ENCODE measurements around the gene KCNJ5. TPM values are rescaled to one million over a fixed set of nuclear protein-coding genes. Genes with fewer than 3 reads are reported as not detected.
"Not testable (repeated sequence)": the region's sequence is repeated elsewhere in the genome, so short reads cannot be mapped to it uniquely, and the experiment has no call there.

The KCNJ5 gene
- total RNA-seq, 1 donor from 2014 or later, result 0.65 TPM

DNA sequence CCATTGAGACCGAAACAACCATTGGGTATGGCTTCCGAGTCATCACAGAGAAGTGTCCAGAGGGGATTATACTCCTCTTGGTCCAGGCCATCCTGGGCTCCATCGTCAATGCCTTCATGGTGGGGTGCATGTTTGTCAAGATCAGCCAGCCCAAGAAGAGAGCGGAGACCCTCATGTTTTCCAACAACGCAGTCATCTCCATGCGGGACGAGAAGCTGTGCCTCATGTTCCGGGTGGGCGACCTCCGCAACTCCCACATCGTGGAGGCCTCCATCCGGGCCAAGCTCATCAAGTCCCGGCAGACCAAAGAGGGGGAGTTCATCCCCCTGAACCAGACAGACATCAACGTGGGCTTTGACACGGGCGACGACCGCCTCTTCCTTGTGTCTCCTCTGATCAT is 20.5 kb downstream of the KCNJ5 start:
- no peak for DNase-seq (ENCODE audit: low read depth)

DNA sequence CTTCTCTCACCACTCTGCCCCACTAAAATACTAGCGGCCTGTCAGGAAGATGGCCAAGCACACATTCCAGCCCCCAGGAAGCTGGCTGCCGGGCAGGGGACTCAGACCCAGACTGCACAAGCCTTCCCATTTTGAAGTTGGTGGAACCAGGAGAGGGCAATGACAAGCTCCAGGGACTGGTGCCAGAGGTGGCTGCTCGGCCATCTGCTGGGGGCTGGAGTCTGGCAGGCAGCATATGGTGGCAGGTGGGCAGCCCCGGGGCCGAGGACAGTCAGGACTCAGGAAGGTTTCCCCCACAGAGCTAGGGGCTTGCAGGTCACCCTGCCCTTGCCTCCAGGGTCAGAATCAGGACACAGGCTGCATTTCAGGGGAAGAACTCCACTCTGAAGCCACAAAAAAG is 22.6 kb downstream of the KCNJ5 start:
- DNase-seq (ENCODE audit: low read depth), result no peak

DNA sequence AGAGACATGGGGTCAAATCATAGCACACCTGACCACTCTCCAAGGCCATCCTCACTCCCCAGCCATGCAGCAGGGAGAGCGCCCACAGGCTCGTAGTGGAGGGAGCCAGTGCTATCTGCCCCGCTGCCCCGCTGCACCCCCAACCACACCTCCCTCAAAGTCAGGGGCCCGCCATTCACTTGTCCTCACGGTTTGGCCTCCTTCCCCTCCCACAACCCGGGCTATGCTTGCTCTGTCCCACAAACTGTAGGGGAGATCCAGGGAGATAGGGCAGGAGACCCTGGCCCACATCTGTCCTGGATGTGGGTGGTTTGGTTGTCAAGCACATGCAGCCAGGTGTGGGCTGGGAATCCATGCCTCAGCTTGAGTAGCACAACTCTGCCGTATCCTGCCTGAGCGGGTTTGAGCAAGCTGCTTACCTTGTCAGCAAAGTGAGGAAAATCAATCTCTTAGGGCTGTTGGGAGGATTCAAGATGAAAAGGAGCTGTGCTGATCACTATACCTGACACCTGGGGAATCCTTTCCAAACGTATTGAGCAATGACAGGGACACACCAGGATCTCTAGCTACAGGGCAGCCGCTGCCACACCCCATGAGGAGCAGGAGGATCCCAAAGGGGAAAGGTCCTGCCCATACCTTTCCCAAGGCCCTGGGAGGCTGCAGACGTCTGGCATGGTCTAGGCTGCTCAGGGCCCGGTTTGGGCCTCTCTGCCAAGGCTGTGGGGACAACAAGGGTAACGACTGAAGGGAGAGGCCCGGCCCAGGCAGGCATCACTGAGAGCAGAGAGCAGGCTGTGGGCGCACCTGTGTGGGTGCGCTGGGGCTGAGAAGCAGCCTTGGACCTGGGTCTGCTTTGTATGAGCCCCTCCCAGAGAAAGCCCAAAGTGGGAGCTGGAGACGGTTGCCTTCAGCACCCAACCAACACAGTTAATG is 23.3 kb downstream of the KCNJ5 start:
- no peak for DNase-seq (ENCODE audit: low read depth)

DNA sequence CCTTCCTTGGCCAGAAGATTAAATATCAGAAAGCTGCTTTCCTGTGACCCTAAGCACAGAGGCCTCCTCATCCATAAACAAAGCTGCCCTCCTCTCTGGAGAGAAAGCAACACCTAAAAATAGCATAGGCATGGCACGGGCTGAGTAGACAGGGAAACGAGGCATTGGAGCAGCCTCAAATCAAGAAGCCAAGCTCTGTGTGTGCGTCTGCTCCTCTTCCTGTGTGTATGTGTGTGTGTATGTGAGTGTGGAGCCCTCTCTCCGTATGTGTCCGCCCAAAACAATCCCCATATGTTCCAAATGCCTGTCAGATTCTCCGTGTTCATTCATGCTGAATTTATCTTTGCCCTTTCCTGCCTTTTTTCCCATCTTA is 24.0 kb downstream of the KCNJ5 start:
- no peak for DNase-seq (ENCODE audit: low read depth)

DNA sequence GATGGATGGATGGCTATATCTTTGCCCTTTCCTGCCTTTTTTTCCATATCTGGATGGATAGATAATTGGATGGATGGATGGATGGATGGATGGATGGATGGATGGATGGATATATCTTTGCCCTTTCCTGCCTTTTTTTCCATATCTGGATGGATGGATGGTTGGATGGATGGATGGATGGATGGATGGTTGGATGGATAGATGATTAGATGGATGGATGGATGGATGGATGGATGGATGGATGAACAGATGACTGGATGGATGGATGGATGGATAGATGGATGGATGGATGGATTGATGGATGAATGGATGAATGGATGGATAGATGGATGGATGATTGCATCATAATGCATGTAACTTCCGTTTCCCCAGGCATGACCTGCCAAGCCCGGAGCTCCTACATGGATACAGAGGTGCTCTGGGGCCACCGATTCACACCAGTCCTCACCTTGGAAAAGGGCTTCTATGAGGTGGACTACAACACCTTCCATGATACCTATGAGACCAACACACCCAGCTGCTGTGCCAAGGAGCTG is 24.9 kb downstream of the KCNJ5 start:
- DNase-seq (ENCODE audit: low read depth), result no peak

DNA sequence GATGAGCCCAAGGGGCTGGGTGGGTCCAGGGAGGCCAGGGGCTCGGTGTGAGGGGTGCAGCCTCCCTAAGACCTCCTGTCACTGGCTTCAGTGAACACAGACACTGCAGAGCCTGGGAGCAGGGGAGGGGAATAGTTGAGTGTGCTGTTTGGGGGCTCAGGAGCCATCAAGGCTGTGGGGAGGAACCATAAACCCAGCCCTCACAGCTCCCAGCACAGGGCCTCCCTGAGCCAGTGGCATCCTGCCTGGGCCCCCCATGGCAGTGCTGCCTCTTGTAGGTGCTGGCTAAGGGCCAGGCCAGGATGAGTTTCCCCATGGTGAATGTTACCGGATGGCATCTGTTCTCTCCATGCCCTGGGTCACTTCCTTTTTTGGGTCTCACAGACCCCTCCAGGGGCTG is 25.5 kb downstream of the KCNJ5 start:
- no peak for DNase-seq (ENCODE audit: low read depth)

DNA sequence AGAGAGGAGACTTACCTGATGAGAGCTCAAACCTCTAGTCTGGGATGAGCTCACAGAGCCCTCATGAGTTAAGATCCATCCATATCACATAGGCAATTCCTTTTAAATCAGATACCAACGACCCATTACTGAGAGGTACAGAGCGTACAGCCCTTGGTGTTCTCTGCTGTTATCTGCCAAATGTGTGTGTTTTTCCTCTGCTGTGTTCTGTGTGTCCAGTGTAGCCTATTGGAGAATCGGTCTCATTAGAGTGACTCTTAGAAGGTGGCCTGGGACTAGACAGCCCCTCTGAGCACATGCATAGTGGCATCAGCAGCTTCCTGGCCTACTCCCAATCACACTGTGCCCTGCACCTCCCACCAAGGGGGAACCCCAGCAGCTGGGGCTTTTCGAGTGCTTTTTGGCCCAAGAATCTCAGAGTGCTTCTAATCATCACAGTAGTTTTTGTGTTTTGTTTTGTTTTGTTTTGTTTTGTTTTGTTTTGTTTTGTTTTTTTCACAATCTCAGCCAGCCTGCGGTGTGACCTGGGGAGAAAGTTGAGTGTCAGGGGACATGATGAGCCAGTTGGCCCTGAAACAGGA is 26.1 kb downstream of the KCNJ5 start:
- no peak for DNase-seq (ENCODE audit: low read depth)

DNA sequence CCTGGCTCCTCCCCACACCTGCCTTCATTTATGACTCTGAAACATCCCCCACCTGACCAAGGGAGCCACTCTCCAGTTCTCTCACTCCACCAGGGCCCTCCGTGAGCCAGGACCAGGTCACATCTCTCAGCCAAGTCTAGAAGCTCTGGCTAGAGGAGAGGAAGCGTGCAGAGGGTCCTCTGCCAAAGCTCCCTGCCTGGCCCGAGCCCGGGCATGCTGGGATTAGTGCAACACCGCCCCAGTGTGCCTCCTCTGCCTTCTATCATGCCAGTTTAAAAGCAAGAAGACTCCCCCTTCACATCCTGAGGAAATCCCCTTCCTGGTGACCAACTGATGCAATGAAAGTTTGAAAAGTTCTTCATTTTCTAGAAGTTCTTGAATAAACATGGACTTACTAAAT is 28.1 kb downstream of the KCNJ5 start:
- no peak for DNase-seq (ENCODE audit: low read depth)

DNA sequence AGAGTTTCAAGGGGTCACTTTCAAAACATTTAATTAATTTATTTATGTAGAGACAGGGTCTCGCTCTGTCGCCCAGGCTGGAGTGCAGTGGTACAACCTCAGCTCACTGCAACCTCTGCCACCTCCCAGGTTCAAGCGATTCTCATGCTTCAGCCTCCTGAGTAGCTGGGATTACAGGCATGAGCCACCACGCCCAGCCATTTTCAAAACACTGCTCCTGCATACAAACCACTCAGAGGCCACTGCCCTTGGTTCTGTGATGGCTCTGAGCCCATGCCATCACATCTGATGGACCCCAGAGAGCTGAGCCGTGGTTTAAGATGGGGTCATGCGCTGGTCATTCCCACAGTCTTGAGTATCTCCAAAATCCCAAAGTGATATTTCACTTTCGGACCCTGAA is 28.5 kb downstream of the KCNJ5 start:
- not testable (repeated sequence) for DNase-seq (ENCODE audit: low read depth)

DNA sequence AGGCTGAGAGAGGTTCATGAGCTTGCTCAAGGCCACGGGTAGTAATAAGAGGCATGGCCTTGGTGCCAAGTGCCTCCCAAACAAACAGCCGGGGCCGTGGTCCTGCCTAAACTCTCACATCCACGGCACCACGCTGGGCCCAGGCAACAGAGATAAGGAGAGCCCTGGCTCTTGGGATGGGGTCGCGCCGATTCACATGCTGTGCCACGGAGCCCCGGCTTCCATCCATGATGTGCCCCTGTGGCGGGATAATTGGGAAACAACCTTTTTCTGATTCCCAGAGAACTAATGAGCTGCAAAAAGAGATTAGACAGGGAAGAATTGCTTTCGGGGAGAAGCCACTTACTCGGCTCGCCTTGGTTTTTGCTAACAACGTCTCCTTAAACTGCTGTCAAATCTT is 29.5 kb downstream of the KCNJ5 start:
- DNase-seq (ENCODE audit: low read depth), result no peak

DNA sequence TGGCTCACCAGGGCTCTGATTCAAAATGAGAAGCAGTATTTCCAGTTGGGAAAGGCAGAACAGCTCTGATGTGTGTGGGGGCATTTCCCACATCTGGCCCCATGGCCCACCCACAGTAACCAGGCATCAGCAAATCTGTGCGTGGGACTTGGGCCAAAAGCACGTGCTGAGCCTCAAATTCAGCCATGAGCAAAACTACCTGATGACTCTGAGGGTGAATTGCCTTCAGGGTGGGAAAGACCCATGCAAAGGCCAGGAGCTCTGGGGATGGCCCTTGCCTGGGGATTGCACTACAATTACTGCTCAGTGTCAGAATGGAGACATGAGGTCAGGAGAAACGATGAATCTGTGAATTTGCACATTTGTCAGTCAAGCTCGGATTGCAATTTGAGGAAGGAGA is 30.6 kb downstream of the KCNJ5 start:
- DNase-seq (ENCODE audit: low read depth), result no peak

DNA sequence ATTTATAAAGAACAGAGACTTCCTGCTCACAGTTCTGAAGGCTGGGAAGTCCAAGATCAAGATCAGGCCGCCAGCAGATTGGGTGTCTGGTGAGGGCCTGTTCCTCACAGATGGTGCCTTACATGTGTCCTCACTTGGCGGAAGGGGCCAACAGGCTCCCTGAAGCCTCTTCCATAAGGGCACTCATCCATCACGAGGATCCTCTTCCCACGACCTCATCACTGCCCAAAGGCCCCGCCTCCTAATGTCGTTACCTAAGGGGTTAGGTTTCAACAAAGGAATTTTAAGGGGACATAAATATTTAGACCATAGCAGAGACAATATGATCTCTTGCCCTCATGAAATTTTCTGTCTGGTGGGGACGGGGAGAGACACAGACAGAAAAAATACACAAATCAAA is 32.9 kb downstream of the KCNJ5 start:
- no peak for DNase-seq (ENCODE audit: low read depth)

DNA sequence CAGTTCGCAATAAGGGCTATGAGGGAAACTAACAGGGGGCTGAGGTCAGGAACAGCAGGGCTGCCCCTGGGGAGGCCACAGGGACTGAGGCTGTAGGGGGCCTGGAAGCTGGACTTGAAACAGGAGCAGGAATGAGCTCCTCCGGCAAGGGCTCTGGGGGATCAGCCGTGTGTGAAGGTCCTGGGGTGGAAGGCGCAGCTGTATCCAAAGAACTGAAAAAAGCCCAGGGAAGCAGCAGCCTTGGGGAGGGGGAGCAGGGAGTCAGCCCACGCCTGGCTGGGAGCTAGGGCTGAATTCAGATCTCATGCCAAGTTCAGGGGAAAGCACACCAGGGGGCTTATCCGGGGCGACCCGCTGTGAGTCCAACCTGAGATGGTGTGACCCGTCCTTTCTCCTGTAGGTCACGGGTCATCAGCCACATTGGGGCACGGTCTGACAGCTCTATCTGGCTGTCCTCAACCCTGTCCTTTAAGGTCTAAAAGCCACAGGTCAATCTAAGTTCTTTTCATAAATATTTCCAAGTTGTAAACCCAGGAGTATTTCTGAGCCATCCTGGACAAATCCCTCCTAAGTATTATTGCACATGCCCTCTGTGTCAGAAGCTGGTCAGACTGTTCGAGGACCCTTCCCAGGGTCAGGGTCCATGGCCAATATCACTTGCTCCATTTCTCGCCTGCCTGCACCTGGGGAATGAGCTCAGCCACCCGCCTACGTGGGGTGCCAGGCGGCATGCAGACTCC is 33.5 kb downstream of the KCNJ5 start:
- no peak for DNase-seq (ENCODE audit: low read depth)

DNA sequence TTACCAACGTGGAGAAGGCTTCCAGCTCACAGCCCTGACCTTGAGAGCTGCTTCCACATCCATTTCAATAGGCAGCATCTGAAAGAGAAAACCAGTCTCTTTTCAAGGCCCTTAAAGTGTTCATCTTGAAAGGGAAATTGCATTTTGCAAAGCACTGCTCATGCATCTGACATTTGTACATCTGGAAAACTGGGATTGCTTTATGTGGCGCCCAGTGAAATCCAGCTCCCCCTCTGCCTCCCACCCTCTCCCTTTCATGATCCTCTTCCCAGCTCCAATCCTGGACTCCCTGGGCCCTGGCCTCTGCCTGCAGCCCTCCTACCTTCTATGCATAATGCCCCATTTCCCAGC is 34.1 kb downstream of the KCNJ5 start:
- no peak for DNase-seq (ENCODE audit: low read depth)

DNA sequence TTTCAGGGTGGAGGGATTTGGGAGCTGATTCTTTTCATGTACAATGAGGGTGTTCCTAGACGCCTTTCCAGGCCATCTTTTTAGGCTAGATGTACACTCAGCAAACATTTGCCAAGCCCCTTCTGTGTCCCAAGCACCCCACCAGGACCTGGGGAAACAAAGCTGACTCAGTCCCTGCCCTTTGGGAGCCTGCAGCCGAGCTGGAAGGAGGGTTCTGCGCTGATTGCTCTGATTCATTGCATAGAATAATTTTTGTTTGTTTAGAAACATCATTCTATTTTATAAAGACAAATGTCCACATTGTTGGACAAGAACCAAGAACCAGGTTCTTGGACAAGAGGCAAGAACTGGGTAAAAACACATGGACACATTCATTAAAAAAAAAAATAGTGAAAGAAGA is 34.8 kb downstream of the KCNJ5 start:
- no peak for DNase-seq (ENCODE audit: low read depth)

DNA sequence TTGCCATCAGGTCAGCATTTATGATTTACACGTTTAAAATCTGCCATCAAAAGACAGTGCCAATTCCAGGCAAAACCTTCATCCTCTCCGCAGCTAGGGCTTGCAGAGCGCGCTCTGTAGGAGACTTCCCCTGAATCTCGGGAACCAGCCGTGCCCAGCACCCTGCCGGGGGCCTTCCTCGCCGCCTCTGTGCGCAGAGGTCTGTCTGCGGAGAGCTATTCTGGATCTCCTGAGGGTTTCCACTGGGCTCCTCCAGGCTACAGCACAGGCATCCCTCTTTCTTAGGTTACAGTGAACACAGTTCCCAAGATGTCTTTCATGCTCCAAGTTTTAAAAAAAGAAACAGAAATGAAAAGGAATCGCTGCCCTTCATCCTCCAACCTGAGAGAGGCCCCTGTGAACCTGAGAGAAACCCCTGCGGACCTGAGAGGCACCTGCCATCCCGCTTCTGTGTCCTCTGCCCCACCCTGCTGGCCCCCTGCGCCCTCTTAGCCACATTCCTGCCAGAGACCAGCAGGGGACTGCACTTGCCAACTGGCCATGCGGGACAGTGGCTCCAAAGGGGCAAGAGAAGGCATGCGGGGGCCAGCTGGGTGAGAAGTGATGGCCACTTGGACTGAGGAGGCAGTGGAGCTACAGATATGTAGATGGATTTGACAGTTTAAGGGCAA is 35.4 kb downstream of the KCNJ5 start:
- no peak for DNase-seq (ENCODE audit: low read depth)

DNA sequence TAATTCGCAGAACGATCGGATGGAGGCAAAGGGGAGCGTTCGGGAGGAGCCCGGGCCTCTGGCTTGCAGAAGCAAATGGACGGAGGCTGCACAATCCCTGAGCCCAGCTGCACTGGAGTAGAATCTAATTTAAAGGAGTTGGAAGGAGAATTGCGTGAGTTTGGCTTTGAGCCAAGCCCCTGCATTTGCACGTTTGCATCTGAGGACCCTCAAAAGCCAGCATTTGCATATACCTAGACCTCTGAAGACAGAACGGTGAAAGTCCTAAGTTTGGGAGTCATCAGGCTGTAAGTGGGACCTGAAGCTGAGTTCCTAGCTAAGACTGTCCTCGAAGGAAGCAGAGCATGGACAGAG is 35.9 kb downstream of the KCNJ5 start:
- DNase-seq (ENCODE audit: low read depth), result no peak

DNA sequence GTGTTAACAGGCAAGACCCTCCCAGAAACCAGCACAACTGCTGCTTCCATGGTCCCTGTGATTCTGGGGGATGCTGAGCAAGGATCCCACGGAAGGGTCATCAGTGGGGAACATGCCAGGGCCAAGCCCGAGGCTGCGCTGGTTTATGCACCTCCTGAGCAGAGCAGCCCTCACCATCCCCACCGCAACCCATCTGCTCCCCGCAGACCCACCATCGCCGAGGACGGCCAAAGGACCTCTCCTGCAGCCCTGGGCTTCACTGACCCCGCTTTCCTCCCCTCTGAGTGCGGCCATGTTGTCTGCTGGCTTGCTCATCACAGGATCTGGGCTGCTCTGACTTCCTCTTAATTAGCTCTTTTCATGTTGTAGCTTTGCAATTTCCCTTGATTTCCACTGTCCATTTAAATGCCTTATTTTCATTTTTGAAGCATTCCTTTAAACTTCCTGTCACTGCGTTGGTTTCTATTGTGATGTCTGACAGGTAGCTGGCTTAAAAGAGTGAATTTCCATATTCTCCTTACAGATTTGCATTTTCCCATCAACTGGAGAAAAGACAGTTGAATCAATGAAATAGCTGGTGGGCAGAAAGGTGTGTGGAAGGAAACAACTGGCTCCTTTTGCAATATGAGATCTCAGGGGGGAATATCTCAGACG is 36.7 kb downstream of the KCNJ5 start:
- no peak for DNase-seq (ENCODE audit: low read depth)

DNA sequence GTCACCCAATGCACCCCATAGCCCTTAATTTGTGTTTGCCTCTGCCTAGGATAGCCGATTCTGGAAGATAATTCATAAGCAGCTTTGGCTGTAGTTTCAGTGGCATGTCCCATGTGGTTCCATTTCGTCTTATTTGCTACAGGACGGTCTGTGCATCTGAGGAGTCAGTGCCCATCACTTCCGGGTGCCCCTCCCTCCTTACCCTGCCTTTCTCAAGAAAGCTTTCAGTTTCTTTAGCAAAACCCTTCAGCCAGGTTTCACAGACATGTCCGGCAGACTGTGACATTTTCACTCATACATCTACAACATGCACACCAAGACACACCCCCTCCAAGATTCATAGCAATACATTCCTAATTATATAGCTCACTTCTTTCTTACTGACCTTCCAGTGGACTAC is 37.2 kb downstream of the KCNJ5 start:
- DNase-seq (ENCODE audit: low read depth), result no peak

DNA sequence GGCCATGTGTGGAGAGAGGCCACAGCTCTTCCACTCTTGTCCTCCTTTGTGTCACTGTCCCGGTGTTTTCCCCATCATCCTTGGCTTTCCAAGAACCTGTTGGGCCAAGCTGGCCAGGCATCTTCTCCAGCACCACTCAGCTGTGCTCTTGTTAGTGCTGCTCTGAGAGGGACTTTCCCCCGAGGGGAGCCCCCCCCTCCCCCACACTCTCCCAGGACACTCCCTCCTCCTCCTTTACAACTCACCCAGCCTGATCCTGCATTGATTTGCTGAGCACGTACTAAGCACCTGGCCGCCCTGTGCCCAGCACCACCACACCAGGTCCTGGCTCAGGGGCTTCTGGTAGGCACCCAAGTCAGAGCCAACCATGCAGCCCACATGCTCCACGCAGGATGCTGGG is 38.3 kb downstream of the KCNJ5 start:
- DNase-seq (ENCODE audit: low read depth), result no peak

DNA sequence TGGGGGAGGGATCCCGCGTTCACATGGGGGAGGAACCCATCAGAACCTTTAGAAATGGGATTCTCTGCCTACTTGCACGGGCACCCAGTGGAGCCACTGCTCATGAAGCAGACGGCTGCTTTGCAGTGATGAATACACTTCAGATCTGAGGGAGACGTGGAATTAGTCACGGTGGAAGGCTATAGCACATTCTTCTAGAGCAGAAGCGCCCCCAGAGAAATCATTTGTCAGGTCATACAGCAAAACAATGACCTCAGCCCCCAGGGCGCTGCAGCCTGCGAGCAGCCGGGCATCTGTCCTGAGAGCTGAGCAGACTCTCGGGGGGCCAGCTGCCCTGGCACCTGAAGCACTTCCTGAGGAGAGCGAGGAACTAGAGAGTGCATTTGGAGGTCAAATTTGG is 38.8 kb downstream of the KCNJ5 start:
- no peak for DNase-seq (ENCODE audit: low read depth)

DNA sequence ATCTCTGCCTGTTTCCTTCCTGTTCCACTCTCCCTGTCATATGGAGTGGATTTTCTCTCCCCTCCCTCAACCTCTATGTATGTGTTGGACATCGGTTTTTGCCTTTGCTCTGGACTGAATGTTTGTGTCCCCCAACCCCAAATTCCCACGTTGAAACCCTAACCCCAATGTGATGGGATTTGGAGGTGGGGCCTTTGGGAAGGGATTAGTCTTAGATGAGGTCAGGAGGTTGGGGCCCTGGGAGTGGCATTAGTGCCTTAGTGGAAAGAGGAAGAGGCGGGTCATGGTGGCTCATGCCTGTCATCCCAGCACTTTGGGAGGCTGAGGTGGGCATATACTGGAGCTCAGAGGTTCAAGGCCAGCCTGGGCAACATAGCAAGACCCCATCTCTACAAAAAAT is 39.9 kb downstream of the KCNJ5 start:
- DNase-seq (ENCODE audit: low read depth), result no peak

Measured in renal cortical epithelial cell (primary cell).